NK-92 treated with Interleukin-12 subunit alpha and Interleukin-12 subunit beta, amount 100 ng/mL, for 24 hours (cell line): ENCODE data around the gene OR10A4.
"Not testable (repeated sequence)": the region's sequence is repeated elsewhere in the genome, so short reads cannot be mapped to it uniquely, and the experiment has no call there.

Experiments
- DNase-seq: peaks from one replicate; lab custom pipeline; 2025; lab: John Stamatoyannopoulos, UW

OR10A4 gene

GRCh38 chr11:6876325-6876724, at the start of gene OR10A4:
Gene OR10A4, plus strand, starts transcription at chr11:6876625. Its CDS starts 23 bp downstream, at chr11:6876648.
- no peak for DNase-seq

GRCh38 chr11:6828103-6828502, 48.3 kb upstream of the OR10A4 start:
- DNase-seq = no peak

- DNase-seq = no peak
These were observed 43.1 kb upstream of the OR10A4 start for GRCh38 chr11:6833356-6833755.

GRCh38 chr11:6834021-6834420, 42.4 kb upstream of the OR10A4 start:
- no peak for DNase-seq

GRCh38 chr11:6841694-6842093, 34.7 kb upstream of the OR10A4 start:
- no peak for DNase-seq

GRCh38 chr11:6843670-6844069, 32.8 kb upstream of the OR10A4 start:
- no peak for DNase-seq

- DNase-seq = no peak
These were observed 32.1 kb upstream of the OR10A4 start for GRCh38 chr11:6844356-6844755.

- DNase-seq = no peak
These were observed 31.0 kb upstream of the OR10A4 start, which contains the start of gene OR10A5 for GRCh38 chr11:6845383-6845782. Gene OR10A5, plus strand, starts transcription at chr11:6845683. Its CDS starts 0 bp downstream, at chr11:6845683.

GRCh38 chr11:6850526-6850925, 25.9 kb upstream of the OR10A4 start:
- DNase-seq = no peak

- DNase-seq = not testable (repeated sequence)
These were observed 21.6 kb upstream of the OR10A4 start for GRCh38 chr11:6854801-6855200.

GRCh38 chr11:6855971-6856541, 20.4 kb upstream of the OR10A4 start:
- DNase-seq = no peak

- no peak for DNase-seq
These were observed 19.6 kb upstream of the OR10A4 start for GRCh38 chr11:6856871-6857270.

- no peak for DNase-seq
These were observed 13.5 kb upstream of the OR10A4 start, which contains the start of gene OR10A2 for GRCh38 chr11:6862961-6863360. Gene OR10A2, plus strand, starts transcription at chr11:6863057. Its CDS starts 6,698 bp downstream, at chr11:6869755.

GRCh38 chr11:6864438-6864837, 12.0 kb upstream of the OR10A4 start:
- DNase-seq = no peak

- no peak for DNase-seq
These were observed 5.1 kb upstream of the OR10A4 start for GRCh38 chr11:6871278-6871677.

- no peak for DNase-seq
These were observed 664 bp upstream of the OR10A4 start for GRCh38 chr11:6875761-6876160.

GRCh38 chr11:6876914-6877313, 489 bp downstream of the OR10A4 start:
- DNase-seq = no peak

- no peak for DNase-seq
These were observed 6.3 kb downstream of the OR10A4 start for GRCh38 chr11:6882751-6883150.

GRCh38 chr11:6887711-6888110, 11.3 kb downstream of the OR10A4 start:
- not testable (repeated sequence) for DNase-seq

GRCh38 chr11:6888830-6889229, 12.4 kb downstream of the OR10A4 start:
- DNase-seq = no peak

GRCh38 chr11:6889835-6890234, 13.4 kb downstream of the OR10A4 start:
- no peak for DNase-seq

GRCh38 chr11:6892400-6892799, 16.0 kb downstream of the OR10A4 start, which contains the start of gene OR2D2:
Gene OR2D2, minus strand, starts transcription at chr11:6892500. Its CDS starts 0 bp downstream, at chr11:6892500.
- no peak for DNase-seq

- no peak for DNase-seq
These were observed 17.7 kb downstream of the OR10A4 start for GRCh38 chr11:6894097-6894496.

GRCh38 chr11:6895010-6895409, 18.6 kb downstream of the OR10A4 start:
- DNase-seq = no peak
